T-helper 2 cell treated with Interferon-gamma antibody and Interleukin-4, amounts not matched to agents 100 ng/mL and 5 ng/mL, for 36 hours (primary cell): ENCODE results near the gene FAM131C. TPM values are rescaled to one million over a fixed set of nuclear protein-coding genes. Genes with fewer than 3 reads are reported as not detected.
"Not testable (repeated sequence)": the region's sequence is repeated elsewhere in the genome, so short reads cannot be mapped to it uniquely, and the experiment has no call there.

Experiments
- intact Hi-C: fragments of 100-400 bp; cut with micrococcal nuclease; formaldehyde crosslinking; loops from one replicate; pipeline ENCODE4 v1.15.1; 2023
- total RNA-seq: library from RNA; stranded (reverse); gene quantifications from 2 replicates; pipeline ENCODE4 v1.2.3, GENCODE V29; 2022

Gene FAM131C
- total RNA-seq, 1 donor from 2014 or later, result 0.45 TPM

GRCh38 chr1:16107039-16107438, 33.6 kb upstream of the FAM131C start:
- intact Hi-C loops, result not testable (repeated sequence)

DNA sequence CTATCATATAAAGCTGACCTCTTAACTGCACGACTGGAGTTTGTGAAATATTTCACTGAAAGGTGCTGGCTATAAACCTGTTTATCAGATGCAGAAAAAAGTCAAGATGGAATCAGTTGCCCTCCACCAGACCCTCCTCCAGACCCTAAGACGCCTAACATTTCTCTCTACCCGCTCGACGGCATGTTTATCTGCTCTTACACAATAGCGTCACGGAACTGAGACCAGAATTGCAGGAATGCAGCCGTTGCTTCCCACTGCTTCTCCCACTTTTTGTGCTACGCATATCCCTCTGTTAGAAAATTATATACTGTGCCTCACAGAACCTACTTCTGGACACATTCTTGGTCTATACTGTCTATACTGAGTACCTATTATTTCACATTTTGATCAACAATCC, 28.2 kb upstream of the FAM131C start:
- intact Hi-C loops, result no loop called here

DNA sequence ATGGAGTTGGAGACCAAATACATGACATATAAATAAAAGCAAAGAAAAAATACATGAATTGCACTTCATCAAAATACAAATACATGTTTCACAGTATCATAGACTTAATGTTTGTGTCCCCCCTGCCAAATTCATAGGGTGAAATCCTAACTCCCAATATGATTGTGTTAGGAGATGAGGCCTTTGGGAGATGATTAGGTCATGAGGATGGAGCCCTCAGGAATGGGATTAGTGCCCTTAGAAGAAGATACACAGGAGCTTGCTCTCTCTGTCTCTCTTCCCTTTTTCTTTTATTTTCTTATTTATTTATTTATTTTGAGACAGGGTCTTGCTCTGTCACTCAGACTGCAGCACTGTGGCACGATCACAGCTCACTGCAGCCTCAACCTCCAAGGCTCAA, 26.0 kb upstream of the FAM131C start:
- intact Hi-C loops, result no loop called here

GRCh38 chr1:16095447-16095846, 22.0 kb upstream of the FAM131C start:
- intact Hi-C loops, result no loop called here

DNA sequence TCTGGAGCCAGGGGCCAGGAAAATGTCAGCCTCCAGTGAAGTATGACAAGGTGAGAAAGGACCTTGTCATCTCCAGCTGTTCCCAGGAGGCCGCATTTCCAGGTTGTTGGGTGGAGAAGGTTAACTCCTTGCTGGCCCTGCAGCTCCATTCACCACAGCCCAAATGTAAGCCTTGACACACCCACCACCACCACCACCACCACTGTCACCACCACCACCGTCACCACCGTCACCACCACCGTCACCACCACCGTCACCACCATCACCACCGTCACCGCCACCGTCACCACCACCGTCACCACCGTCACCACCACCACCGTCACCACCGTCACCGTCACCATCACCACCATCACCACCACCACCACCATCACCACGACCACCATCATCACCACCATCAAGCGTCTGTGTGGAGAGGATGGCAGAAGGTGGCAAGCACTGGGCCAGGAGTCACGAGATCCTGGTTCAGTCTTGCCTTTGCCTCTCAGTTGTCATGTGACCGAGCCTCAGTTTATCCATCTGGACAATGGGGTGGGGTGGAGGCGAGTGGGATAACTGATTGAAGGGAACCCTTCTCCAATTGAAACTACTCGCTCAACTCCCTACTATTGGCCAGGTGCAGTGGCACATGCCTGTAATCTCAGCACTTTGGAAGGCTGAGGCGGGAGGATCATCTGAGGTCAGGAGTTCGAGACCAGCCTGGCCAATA, 21.2 kb upstream of the FAM131C start:
- intact Hi-C loops, result no loop called here

DNA sequence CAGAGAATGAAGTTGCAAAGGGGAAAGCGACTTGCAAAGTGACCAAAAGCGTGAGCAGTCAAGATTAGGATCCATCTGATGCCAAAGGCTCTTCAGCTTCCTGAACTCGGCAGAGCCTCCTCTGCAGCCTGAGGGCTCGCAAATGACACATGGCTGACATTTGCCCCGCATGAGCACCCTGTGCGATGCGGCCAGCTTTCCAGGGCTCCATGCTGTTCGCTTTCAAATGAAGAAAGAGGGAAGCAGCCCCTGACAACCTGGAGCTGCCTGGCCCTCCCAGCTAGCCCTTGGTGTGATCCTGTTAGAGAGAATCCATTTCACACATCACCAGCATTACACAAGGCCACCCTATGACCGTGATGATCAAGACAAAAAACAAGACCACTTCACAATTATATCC, 20.2 kb upstream of the FAM131C start:
- intact Hi-C loops, result no loop called here

- intact Hi-C loops, result no loop called here
Measured at GRCh38 chr1:16092923-16093511, 19.6 kb upstream of the FAM131C start.

DNA sequence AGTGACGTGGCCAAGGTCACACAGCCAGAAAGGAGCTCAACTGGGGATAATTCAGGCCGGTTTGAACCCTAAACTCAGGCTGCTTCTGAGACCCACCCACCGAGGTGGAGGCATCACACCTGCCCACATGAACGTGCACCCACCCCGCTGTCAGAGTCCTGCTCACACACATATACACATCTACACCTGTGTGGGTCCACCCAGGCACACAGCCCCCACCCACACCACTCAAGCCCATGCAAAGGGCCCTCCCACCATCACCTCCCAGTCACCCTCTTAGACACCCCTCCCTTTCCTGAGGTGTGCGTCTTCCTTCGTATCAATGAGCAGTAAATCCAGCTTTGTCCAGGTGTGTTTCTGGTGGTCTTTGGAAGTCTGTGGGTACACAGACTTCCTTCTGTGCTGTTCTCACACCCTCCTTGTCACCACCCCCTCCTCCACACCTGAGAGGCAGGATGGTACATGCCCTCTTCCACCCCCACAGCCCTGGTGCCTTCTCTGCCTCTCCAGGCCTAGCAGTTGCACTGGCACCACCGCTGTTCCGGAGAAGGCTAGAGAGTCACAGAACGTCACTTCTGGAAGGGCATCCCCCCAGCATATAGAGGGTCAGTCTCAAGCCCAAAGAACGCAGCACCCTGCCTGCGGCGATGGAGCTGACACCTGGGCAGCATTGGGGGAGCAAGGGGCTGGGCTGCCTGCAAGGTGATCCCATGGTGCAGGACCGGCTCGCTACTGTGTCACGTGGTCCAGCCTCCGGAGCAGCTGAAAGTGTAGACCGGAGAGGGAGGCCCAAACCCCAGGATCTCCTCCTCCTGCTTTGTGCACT, 18.9 kb upstream of the FAM131C start:
- intact Hi-C loops, result no loop called here

DNA sequence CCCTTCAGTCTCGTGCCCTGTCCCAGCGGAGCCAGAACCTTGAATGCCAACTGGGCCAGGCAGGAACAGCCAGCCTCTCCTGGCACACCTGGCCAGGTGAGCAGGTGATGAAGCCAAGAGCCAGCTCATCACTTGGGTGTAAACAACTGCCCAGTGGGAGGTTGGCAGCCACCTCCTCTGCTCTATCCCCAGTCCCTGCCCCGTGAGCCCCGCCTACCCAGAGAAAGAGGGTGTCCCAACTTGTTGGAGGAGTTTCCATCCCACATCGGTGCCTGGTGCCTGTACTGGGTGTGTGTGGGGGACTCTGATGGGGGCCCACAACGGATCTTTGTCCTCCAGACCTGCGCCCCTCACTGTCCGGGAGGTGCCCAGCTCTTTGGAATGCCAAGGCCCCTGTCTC, 17.8 kb upstream of the FAM131C start:
- intact Hi-C loops, result no loop called here

- intact Hi-C loops, result no loop called here
Measured at GRCh38 chr1:16090076-16090826, 16.8 kb upstream of the FAM131C start.

- intact Hi-C loops, result no loop called here
Measured at GRCh38 chr1:16088996-16089395, 15.5 kb upstream of the FAM131C start.

GRCh38 chr1:16088351-16088911, 15.0 kb upstream of the FAM131C start:
- intact Hi-C loops, result no loop called here

DNA sequence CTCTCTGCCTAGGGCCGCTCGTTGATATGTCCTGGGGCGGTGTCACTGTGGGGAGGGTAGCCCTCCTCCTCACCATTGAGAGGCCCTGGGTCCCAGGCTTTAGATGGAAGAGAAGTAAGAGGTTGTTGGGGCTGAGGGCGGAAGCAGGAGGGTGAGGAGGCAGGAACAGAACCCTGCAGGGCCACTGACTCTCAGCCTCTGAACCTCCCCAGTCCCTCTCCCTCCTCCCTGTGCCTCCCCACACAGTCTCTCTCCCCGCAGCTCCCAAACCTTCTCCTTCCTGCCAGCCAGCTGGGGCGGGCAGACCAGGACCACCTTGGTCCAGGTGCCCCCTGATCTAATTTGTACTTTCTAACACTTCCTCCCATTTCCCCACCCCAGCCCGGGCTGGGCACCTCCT, 14.3 kb upstream of the FAM131C start:
- intact Hi-C loops, result no loop called here

- intact Hi-C loops, result no loop called here
Measured at GRCh38 chr1:16085522-16085921, 12.1 kb upstream of the FAM131C start.

DNA sequence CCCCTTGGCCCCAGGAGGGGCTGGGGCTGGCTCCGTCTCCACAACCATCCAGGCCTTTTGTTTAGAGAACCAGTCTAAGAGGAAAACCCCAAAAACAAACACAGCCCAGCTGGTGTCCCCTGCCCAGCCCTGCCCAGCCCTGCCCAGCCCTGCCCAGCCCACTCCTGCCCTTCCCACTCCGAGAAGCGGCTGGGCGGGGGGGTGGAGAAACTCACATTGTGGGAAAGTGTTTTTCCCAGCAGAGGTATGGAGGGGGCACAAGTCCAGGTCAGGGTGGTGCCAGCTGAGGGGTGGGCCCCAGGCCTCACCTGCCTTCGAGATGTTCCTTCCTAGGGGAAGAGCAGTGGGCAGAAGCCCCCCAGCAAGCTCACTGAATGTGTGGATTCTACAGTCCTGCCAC, 10.0 kb upstream of the FAM131C start:
- intact Hi-C loops, result loop anchor here (5.0 kb wide), 1 partner anchor 279 kb away; no protein-coding TSS in a partner anchor

DNA sequence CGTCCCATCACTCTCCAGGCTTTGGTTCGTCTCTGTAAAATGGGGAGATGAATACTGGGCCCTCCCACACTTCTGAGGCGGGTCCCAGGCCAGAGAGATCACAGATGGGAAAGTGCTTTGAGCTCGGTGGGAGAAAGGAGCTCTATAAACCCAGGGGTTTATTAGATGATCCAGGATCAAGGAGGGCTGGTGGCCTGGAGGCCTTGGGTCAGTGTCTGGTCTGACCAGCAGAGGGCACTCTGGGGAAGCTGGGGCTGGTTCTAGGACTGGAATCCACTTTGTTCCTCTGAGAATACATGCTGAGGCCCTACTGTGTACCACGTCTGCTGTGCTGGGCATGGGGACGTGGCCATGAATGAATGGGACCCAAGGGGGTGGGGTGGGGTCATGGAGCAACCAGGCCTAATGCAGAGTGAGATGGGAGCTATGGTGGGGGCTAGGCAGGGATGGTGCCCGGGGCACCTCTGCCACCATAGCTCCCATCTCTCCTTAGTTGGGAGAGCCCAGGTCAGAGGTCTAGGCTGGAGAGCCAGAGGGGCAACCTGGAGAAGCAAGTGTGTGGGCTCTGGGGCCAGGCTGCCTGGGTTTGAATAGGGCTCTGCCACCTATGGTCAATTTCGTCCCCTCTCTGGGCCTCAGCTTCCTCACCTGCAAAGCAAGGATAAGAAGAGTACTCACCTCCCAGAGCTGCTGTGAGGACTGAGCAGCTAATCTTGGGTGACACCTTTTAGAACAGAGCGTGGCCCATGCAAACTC, 9.0 kb upstream of the FAM131C start:
- intact Hi-C loops, result loop anchor here (5.0 kb wide), 1 partner anchor 280 kb away; no protein-coding TSS in a partner anchor

GRCh38 chr1:16081636-16082035, 8.2 kb upstream of the FAM131C start:
- intact Hi-C loops, result loop anchor here (5.0 kb wide), 1 partner anchor 281 kb away; no protein-coding TSS in a partner anchor

- intact Hi-C loops, result loop anchor here (5.0 kb wide), 1 partner anchor 282 kb away; no protein-coding TSS in a partner anchor
Measured at GRCh38 chr1:16080422-16081150, 7.1 kb upstream of the FAM131C start.

GRCh38 chr1:16078925-16079656, 5.6 kb upstream of the FAM131C start:
- intact Hi-C loops, result loop anchor here (1.0 kb wide), 2 partner anchors 108 to 165 kb away; no protein-coding TSS in a partner anchor
